GM12878 (cell line): ENCODE measurements around the gene NPDC1. TPM values are rescaled to one million over a fixed set of nuclear protein-coding genes. Genes with fewer than 3 reads are reported as not detected.

Experiments
- EED ChIP-seq: sonication (generic); IDR thresholded peaks from 2 replicates; pipeline ENCODE4 v1.6.1; 2016; ENCODE audit warnings: antibody characterized with exemption, low read depth
- KDM1A ChIP-seq: fragments of 200-600 bp; sonication (generic); IDR thresholded peaks from 2 replicates; pipeline ENCODE4 v1.6.1; 2016; ENCODE audit warnings: borderline replicate concordance
- RELA ChIP-seq: fragments of 450-650 bp; IDR thresholded peaks from 2 replicates; pipeline ENCODE4 v1.8.0; 2014; ENCODE audit warnings: borderline replicate concordance; ENCODE audit not compliant: partially characterized antibody
- TCF7 ChIP-seq: IDR thresholded peaks from 2 replicates; pipeline ENCODE4 v1.6.1; 2014; ENCODE audit warnings: antibody characterized with exemption, borderline replicate concordance
- ZBTB33 ChIP-seq: fragments of 450-650 bp; IDR thresholded peaks from 2 replicates; pipeline ENCODE4 v1.6.1; 2017; ENCODE audit warnings: mild to moderate bottlenecking
- ZNF274 ChIP-seq: IDR thresholded peaks from one replicate; pipeline ENCODE4 v1.8.0; 2011; ENCODE audit not compliant: insufficient read length, insufficient read depth
- polyA plus RNA-seq, 11 experiments: library from polyadenylated mRNA; depleted of rRNA in 4 of 11; unstranded in 6 of 11; stranded (reverse) in 5 of 11; fragments of >200 nt; fragmentation: Nextera tagmentation in 4 of 11; fragmentation: Illumina TruSeq in 1 of 11; extraction: Ambion mirVana in 4 of 11; extraction: Trizol in 1 of 11; gene quantifications; 1 replicate in 1 of 11; 2 replicates in 10 of 11; pipeline versions ENCODE4 v1.2.1 to v1.2.3, GENCODE V29; 2011 to 2016; ENCODE audit warnings: inconsistent platforms in 2 of 11, missing spikeins in 2 of 11, low read depth in 1 of 11
- total RNA-seq, 4 experiments: library from RNA; depleted of rRNA in 3 of 4; stranded (reverse); fragments of >200 nt in 3 of 4; fragmentation: Illumina TruSeq in 1 of 4; extraction: Trizol in 1 of 4; gene quantifications; 2 replicates each; pipeline versions ENCODE4 v1.2.1 to v1.2.3, GENCODE V29; 2013 to 2021
- TF ChIP-seq, protein P1 (sequence below): fragments of 450-650 bp; IDR thresholded peaks from 2 replicates; pipeline ENCODE4 v1.6.1; 2018; ENCODE audit warnings: borderline replicate concordance, mild to moderate bottlenecking; ENCODE audit not compliant: partially characterized antibody
- TF ChIP-seq, protein P2 (sequence below): IDR thresholded peaks from 2 replicates; pipeline ENCODE4 v1.6.1; 2012; ENCODE audit warnings: mild to moderate bottlenecking, low read depth, low read length

NPDC1 gene
- total and polyA plus RNA-seq, 10 of the 15 experiments (the other 5 are each of a cell fraction or from before 2014, with no cell fraction given): 0.04 to 1.7 (median 0.77) TPM; not detected in 2

DNA sequence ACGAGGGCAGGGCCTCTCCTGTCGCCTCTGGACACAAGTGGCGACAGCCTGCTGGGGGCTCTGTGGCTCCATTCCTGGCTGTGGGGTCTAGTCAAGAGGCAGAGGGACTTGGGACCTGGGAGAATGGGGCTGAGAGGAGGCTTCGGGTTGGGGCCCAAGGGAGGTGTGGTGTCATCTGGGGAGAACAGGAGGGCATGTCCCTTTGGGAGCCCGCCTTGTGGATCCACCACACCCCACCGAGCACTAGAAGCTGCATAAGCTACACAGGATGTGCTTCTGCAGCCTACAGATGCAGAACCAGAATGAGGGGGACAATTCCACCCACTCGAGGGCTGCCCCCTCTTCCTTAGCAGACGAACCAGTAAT is 36.9 kb upstream of the NPDC1 start (continued):
- TF ChIP-seq RELA (no peak), ZNF274 (no peak), ZBTB33 (no peak), KDM1A (no peak), EED (no peak), TCF7 (no peak)
- TF ChIP-seq, protein P1, sequence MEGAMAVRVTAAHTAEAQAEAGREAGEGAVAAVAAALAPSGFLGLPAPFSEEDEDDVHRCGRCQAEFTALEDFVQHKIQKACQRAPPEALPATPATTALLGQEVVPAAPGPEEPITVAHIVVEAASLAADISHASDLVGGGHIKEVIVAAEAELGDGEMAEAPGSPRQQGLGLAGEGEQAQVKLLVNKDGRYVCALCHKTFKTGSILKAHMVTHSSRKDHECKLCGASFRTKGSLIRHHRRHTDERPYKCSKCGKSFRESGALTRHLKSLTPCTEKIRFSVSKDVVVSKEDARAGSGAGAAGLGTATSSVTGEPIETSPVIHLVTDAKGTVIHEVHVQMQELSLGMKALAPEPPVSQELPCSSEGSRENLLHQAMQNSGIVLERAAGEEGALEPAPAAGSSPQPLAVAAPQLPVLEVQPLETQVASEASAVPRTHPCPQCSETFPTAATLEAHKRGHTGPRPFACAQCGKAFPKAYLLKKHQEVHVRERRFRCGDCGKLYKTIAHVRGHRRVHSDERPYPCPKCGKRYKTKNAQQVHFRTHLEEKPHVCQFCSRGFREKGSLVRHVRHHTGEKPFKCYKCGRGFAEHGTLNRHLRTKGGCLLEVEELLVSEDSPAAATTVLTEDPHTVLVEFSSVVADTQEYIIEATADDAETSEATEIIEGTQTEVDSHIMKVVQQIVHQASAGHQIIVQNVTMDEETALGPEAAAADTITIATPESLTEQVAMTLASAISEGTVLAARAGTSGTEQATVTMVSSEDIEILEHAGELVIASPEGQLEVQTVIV: no peak
- TF ChIP-seq, protein P2, sequence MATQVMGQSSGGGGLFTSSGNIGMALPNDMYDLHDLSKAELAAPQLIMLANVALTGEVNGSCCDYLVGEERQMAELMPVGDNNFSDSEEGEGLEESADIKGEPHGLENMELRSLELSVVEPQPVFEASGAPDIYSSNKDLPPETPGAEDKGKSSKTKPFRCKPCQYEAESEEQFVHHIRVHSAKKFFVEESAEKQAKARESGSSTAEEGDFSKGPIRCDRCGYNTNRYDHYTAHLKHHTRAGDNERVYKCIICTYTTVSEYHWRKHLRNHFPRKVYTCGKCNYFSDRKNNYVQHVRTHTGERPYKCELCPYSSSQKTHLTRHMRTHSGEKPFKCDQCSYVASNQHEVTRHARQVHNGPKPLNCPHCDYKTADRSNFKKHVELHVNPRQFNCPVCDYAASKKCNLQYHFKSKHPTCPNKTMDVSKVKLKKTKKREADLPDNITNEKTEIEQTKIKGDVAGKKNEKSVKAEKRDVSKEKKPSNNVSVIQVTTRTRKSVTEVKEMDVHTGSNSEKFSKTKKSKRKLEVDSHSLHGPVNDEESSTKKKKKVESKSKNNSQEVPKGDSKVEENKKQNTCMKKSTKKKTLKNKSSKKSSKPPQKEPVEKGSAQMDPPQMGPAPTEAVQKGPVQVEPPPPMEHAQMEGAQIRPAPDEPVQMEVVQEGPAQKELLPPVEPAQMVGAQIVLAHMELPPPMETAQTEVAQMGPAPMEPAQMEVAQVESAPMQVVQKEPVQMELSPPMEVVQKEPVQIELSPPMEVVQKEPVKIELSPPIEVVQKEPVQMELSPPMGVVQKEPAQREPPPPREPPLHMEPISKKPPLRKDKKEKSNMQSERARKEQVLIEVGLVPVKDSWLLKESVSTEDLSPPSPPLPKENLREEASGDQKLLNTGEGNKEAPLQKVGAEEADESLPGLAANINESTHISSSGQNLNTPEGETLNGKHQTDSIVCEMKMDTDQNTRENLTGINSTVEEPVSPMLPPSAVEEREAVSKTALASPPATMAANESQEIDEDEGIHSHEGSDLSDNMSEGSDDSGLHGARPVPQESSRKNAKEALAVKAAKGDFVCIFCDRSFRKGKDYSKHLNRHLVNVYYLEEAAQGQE: no peak
- TF ChIP-seq, all 136 proteins: peak for 0
